HuH-7.5 (cell line): ENCODE data around the gene NKX6-1.

ENCODE experiments used
- DNase-seq: peaks from one replicate; pipeline ENCODE4 v3.0.0; 2011; ENCODE audit warnings: low spot score

Gene NKX6-1

GRCh38 chr4:84477738-84478137 is 21.4 kb downstream of the NKX6-1 start:
- no peak for DNase-seq

DNA sequence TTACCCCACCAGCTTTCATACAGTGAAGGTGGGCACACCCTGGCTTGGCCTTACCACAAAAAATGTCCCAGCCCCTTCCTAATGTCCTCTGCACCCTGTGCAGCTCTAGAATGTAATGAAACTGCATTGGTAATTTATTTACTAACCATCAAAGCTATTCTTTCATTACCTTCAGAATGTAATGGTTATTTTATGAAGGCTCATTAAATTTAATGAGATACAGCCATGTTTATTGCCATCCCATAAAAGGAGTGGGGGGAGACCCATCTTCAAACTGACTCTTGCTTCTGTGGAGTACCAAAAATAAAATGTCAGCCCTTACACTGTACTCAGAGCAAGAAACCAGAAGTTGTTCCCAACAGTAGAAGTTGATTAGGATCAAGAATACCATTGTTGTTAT is 25.0 kb downstream of the NKX6-1 start:
- no peak for DNase-seq

DNA sequence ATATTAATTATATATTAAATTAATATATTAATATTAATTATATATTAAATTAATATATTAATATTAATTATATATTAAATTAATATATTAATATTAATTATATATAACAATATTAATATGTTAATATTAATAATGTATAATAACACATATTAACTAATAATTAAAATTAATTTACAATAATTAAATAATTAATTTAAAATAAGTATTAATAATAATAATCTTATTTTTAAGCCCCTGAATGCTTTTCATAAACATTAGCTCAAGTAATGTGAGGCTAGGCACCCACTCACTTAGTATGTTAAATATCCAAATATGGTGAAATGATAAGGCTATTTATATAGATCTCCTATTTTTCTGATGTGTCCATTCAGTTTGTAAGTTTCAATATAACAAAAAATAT is 26.9 kb downstream of the NKX6-1 start:
- no peak for DNase-seq

DNA sequence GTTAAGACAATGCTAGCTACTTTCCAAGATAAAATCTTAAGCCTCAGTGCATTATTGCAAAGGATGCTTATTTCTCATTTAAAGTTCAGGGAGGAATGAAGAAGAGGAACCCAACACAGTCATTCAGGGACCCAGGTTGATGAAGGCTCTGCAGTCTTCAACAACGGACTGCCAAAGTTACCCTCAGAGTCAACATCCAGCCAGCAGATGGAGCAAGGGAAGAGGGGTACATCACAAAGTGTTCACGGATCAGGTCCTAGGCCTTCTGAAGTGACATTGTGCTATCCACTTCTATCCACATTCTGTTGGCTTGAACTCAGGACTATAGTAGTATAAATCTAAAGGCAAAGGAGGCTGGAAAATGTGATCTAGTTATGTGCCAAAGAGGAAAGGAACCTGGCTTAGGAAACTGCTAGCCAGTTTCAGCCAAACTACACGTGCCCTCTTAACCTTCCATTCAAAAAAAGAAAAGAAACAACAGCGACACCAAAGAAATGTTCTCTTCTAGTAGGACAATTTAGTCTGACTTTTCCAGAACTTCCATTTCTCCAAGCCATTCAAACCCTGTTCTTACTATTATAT is 28.8 kb downstream of the NKX6-1 start:
- DNase-seq, result no peak

DNA sequence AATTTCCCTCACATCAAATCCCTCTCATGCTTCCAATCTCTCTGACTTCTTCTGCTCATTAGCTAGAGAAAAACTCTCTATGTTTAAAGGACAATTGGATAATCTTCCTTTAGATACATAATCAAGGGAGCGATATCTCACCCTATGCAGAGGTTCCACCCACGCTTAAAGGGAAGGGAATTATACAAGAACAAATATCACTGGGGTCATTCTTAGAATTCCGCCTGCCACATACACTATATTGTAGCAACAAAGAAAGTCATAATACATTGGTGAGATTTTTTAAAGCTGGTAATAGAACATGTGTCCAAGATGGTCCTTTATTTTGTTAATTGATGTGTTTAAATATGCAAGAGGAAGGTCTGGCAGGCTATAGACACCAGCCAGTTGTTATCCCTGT is 31.5 kb downstream of the NKX6-1 start:
- no peak for DNase-seq

DNA sequence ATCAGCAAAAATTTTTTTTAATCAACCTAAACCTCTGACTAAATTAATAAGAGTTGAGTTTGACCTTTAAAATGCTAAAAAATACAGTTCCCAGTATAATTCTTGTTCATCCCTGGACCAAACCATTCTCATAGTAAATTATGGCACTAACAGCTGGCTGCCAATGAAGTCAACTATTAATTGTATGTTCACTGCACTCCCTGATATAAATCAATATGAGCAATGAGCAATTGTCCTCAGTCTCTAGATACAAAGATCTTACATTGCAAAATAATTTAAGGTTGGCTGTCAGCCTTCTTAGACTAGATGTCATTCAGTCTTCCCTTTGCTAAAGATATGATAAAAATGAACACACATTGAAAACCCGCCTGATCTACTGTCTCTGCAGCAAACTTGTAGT is 39.3 kb downstream of the NKX6-1 start:
- DNase-seq, result no peak

DNA sequence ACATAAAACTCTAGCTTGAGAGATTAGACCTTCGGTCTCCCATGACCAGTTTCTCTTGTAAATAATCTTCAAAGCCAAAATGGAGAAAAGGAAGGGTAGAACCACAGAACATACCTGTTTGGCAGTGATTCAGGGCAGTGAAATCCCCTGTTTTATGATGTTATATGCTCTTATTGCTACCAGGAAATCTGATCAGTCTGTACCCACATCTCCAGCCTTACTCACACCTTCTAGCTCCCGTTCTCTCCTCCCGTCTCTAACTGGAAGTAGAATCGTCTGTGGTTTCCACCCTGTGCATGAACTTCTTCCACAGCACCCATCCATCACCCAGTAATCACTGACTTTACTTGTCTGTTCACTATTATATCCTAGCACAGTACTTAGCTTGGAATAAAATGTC is 42.9 kb downstream of the NKX6-1 start:
- no peak for DNase-seq

GRCh38 chr4:84455697-84456096 is 43.4 kb downstream of the NKX6-1 start:
- DNase-seq, result no peak

DNA sequence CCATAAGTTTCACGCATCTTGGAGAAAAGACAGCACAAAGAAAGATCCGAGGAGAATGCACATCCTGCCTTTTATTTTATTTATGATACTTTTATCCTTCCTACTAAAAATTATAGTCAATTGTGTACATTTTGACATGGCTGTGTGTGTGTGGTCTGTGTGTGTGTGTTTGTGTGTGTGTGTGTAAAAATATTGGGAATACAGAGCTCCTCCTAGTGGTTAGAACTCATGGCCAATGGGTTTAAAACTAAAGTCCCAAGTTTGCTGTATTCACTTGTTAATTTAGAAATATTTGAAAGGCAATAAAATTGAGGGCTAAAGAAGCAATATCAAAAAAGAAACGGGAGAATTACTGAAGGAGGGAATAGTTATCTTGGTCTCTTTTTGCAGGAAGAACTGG is 47.5 kb downstream of the NKX6-1 start:
- DNase-seq, result no peak

DNA sequence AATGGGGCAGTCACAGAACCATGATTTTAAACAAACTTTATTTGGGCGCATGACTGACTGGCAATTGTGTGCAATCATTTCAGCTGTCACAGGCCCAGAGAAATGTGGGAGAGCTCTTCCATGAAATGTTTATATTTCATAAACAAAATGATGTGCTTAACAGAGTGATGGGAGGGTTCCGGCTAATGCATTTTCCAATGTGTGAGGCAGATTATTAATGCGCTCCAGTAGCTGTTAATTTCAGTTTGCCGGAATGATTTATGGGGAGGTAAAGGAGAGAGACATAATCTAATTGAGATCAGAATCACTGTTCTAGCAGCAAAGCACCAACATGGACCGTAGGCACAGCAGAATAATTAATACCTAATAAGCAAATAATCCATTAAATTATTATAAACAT is 55.6 kb downstream of the NKX6-1 start:
- no peak for DNase-seq

DNA sequence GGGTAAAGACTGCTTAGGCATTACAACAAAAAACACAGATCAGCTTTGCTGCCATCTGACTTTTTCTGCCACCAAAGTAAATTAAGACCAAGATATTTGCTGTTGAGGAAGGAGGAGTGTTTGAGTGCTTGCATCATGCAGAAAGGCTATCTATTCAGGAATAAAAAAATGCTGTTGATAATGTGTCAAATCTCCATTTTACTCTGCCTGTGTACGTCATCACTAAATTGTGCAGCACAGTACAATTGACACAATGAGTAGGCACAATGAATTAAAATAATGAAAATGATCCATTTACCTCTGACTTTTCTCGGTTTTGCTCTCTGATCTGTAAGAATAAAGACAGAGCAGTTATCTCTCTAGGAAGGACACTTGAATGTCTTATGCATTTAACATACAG is 56.3 kb downstream of the NKX6-1 start:
- DNase-seq, result no peak
